GM20431 (cell line): ENCODE measurements around the gene ESRRG.

Experiments
- in situ Hi-C: fragments of 300-500 bp; cut with MseI, MboI; formaldehyde crosslinking; loops from one replicate; pipeline ENCODE4 v1.15.0; 2020; ENCODE audit warnings: low sequenced_read_pairs; ENCODE audit not compliant: unreplicated experiment

ESRRG gene

DNA sequence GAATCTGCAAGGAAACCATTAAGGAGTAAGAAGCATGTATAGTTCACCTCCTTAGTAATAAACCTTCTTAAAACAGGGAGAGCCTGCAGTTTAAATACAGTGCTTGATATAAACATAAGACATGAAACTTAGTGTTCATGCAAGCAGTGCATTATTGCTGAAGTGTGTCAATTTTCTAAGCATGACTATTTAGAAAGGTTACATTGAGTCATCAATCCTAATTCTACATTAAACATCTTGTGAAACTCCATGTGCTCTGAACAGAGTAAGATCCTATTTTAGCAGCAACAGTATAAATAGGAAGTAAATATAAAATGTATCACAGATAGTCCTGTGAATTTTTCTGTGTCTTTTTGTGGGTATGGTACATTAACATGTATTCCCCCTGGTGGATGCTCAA lies 135.5 kb downstream of the ESRRG start:
- in situ Hi-C loops = no loop called here

DNA sequence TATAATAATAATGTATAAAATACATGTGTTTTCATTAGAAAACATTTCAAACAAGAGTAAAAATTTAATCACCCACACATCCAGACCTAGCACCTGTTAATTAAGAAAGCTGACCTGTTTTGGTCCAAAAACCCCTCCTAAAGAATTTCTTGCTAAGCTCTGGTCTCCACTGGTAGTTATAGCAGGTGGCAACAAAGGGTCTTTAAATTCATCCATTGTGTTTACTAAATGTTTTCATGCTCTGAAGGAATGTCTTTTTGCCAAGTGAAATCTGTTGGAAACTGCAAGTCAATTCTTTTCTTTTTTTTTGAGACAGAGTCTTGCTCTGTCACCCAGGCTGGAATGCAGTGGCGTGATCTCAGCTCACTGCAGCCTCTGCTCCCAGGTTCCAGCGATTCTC lies 141.1 kb downstream of the ESRRG start:
- in situ Hi-C loops = no loop called here

DNA sequence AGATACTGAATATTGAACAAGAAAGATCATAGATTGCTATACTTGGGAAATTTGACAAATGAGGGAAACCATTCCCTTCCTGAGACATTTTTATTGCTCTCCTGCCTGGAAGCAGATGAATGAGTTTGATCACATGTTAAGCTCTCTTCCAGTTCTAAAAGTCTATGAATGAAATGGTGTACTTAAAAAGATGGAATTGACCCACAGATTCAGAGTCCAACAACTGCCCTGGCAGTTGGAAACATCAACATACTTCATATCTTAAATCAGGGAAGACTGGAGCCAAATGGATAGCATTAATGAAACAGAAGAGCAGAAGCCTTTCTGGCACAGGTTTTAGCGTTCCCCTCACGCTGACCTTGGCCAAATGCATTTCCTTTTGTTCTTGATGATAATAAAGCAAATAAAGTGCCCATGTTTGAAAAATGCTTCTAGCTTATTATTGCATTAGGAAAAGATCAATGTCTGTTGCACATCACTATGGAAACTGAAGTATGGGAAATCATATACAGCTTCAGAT lies 142.6 kb downstream of the ESRRG start:
- in situ Hi-C loops = no loop called here

DNA sequence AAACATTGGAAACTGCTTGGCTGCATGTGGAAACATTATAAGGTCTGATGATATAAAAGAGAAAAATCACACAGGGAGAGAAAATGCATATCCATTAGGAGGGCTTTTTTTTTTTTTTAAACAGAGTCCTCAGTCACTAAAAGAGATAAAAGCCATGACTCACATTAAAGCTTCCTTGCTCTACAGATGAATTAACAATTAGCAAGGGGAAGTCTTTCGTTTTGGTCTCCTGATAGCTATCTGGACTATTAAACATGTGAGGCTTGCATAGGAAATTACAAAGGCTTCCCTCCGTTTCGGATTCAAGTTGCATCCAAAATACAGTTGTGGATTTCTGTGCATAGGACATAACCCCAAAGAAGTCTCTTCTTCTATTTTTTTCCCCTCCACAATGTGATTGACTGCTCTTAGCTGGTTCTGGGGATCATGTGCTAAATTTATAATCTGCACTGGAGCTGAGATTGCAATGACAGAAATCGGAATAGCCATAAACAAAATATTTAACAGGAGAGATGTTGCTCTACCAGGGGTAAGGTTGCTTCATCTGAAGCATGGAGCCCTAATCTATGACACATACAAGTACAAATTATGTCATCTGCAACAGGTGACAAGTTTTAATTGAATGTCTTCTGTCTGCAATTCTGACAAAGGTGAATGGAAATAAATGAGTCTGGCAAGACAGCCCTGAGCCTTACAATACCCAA lies 146.8 kb downstream of the ESRRG start:
- in situ Hi-C loops = no loop called here

DNA sequence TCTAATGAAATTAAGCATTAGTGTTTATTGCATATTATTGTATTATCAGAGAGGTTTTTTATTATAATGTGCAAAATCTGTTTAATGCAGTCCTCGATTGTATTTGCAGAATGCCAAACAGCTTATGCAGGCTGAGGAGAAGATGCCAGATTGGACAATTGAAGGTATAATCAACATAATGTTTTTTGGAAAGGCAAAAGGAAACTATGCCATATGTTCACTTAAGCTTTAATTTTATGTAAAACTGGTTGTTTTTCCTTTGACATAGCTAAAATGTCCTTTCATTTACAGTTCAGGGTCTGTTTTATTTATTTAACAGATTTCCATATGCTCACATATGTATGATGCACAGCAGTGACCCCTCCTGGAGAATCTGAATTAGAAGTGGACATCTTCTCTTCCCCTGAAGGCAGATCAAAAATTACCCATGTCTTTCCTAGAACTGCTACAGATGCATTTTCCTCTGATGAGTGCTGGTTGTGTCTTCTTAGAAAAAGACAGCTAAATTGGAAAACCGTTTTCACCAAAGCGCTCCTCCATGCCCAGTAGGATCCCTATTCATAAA lies 156.5 kb downstream of the ESRRG start:
- in situ Hi-C loops = no loop called here

DNA sequence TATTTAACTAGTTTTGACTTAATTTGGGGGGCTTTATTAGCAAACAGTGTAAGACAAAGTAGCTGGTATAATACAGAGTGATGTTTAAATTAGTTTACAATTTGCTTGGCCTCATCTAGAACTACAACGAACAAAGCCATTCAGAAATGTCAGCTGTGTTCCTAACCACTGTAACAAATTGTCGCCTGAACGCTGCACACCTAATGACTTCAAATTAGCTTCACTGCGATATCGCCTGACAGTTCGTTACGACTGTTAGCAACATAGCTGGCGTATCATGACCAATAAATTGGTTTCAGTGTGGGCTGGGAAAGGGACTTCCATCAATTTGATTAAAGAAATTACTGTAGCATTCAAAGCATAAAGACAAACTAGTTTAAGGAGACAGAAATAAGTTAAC lies 160.1 kb downstream of the ESRRG start:
- in situ Hi-C loops = no loop called here

DNA sequence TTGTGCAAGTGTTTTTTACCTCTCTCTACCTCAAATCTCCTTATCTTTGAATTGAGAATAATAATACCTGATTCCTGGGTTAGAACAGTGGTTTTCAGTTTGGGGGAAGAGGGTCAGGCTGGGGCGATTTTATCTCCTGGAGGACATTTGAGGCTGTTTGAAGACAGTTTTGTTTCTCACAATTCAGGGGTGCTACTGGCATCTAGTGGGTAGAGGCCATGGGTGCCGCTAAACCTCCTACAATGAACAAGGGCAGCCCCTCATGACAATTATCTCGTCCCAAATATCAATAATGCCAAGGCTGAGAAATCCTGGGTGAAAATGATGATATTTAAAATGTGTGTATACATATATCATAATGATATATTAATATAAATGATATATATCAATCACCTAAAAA lies 160.8 kb downstream of the ESRRG start:
- in situ Hi-C loops = no loop called here

DNA sequence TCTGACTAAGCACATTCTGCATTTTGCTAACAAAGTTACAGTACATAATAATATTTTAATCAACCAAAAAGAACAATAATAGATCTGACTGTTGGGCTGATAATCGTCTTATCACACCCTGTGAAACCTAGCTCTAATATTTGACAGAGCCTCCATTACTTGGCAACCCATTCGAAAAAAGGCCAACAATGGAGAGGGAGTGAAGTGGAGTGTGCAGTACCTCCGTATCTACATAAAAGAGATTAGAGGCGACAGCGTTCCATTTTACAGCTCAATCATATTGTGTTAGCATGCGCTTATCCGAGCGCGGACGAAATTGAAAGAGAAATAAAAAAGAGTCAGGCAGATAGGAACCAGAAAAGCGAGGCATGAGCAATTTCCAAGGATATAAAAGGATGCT lies 162.7 kb downstream of the ESRRG start:
- in situ Hi-C loops = no loop called here

DNA sequence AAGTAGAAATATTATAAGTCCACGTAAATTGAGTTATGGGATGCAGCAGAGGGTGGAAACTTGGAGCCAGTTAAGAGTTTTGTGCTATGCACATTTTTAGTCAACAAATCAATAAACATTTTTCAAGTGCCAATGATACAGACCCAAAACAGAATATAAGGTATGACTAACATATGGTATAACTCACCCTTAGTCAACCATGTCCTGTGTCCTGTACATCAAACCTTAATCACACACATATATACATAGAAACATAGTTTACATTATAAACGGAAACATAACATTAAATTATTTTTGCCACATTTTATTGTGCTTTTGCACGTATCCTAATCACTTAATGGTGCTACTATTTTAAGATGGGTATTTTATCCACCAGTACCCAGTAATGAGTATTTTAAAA lies 163.9 kb downstream of the ESRRG start:
- in situ Hi-C loops = no loop called here

DNA sequence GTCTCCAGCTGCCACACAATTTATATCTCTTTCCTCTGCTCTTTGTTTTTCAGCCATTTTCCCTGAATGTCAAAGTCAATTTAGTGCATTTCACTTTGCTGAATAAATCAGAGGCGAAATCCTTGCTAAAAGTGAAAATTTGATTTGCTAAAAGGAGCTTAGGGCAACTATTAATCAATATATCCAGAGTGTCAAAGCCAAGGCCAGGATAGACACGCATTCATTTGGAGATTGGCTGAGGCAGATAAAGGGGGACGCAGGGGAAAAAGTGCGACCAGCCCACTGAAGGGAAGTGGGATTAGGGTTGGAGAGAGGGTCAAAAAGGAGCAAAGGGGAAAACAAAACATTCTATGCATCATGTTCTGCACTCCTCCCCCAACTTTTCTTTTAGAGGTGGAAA lies 167.6 kb downstream of the ESRRG start:
- in situ Hi-C loops = no loop called here

DNA sequence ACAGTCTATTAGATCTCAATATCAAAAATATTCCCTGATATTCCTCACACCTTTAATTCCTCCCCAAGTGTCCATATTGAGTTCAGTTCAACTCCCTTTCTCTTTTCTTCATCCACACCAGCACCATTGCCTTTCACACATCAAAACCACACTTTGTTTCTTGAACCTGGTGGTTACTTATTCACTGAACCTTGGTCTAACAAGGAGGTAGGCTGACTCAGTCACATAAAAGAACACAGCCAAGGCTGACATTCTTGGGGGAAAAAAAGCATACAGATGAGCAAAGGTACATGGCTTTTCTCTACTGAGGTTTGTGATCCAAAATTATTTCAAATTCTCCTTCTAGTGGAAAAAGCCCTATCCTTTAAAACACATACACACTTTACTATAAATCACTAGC lies 168.3 kb downstream of the ESRRG start:
- in situ Hi-C loops = no loop called here

DNA sequence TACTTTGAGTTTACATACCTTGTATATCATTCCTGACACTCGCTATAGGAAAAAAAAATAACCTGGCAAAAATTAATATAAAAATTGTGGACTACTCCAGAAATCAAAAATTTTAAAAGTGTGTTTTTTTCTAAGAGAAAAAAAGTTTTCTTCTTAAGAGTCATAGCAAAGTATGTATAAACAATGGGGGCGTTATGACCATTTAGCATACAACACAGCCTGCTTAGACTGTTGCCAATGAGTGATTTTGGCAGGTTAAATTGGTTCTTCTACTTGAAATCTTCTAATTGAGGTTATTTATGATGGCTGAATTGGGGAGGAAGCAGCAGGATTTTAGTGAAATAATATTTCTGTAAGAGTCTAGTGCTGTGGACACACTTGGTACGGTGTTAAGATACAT lies 169.5 kb downstream of the ESRRG start:
- in situ Hi-C loops = no loop called here

DNA sequence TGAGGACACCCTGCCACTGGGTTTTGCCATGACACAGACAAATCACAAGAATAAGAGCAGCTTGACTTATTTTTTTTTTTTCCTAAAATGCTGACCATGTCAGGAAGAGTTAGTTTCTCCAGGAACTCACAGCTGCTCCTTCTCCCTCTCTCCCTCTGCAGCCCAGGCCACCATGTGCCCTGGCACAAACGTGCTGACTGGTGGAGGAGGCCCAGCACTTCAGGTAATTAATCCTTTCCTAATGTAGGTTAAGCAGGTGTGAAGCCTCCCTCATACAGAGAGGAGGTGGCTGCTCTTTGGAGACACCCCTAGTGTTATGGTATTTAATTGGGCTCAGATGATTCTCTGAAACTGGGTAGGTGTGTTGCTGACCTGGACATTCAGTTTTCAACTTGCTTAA lies 170.2 kb downstream of the ESRRG start:
- in situ Hi-C loops = no loop called here

DNA sequence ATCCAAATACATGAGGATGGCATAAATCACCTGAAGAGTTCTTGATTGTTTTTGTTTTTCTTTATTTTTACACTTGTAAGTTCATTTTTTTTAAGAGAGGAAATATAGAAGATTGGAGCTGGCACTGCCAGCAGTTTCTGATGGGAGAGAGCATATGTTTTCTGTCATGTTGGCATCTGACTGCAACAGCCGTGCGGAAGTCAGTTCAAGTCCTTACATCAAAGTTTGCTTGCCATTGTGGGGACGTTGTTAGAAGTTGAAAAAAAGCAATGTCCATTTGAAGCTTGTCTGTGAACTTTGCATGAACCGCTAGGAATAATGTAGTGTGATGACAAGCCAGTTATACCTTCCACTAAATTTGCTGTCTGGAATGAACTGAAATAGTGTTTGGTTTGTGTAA lies 173.4 kb downstream of the ESRRG start:
- in situ Hi-C loops = no loop called here

DNA sequence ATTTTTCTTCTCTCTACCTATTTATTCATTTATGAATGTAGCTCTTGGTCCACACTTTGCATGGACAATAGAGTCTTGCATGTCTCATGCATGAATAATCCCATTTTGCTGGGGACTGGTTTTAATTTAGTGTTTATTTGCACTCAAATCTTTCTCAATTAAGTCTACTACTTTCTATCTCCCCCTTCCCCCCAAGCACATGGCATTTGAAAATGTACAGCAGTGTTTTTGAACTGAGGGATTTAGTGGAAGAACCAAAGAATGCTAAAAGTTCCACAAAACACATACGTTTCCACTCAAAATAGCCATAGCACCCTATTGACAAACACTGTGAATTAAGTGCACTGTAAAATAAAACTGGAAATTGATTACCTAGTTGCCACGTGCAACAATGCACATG lies 180.5 kb downstream of the ESRRG start:
- in situ Hi-C loops = no loop called here

DNA sequence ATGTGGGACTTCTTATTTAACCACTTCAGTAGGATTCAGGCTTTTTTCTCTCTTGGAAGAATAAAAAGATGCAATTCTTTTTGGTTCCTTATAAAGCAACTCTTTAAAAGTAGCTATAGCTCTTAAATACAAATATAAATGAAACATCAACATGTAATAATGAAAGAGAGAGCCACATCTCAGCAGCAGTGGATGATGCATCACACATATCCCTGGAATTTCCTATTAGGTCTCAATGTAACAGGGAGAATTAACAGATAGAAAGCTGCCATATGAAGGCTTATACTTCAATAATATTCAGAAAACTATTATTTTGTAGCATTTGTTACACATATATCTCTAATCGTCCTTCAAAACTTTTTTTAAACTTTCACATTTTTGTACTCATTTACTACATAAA lies 181.0 kb downstream of the ESRRG start:
- in situ Hi-C loops = no loop called here

DNA sequence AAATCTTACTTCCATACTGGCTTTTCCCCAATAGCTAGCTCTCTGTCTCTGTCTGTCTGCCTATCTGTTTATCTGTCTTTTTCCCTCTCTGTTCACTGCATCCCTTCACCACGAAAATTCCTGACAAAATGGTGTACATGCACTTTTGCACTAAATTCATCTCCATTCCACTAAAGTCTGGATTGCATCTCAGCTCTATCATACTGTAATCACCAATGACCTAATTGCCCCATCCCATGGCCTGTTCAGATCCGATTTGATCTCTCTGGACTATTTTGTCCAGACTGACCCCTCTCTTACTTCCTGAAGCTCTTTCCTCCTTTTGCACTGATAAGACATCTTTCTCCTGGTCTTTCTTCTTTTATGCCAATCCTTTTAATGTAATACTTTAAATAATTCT lies 187.5 kb downstream of the ESRRG start:
- in situ Hi-C loops = no loop called here

DNA sequence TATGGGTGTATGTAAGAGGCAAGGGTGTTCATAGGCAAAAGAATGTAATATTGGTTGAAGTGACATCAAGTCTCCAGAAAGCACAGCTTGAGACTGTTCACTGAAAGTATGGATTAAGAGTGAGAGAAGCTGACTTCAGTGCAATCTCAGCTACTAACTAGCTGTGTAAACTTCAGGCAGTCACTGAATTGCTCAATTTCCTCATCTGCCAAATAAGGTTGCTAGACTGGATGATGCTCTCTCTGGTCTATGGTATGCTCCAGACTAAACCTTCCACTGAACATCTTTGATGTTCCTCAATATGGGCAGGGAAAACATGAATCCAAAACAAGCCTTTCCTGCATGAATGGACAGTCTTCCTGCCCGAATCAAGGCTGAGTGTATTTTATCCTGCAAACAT lies 188.2 kb downstream of the ESRRG start:
- in situ Hi-C loops = no loop called here

DNA sequence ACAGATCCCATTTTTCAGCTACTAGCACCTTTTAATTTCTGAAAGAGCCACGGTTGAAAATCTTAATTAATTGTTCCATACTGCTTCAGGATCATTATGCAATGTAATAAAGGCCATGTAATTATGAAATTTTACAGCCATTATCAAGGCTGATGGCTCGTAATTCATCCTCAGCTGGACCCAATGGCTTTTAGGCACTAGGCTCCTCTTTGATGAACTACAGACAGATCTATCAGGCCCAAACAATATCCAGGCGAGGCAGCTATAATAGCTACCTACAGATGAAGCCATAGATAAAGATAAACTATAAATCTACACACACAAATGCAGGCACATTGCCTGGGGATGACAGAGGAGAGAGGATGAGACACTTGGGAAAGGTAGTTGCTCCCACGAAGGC lies 189.5 kb downstream of the ESRRG start:
- in situ Hi-C loops = no loop called here

DNA sequence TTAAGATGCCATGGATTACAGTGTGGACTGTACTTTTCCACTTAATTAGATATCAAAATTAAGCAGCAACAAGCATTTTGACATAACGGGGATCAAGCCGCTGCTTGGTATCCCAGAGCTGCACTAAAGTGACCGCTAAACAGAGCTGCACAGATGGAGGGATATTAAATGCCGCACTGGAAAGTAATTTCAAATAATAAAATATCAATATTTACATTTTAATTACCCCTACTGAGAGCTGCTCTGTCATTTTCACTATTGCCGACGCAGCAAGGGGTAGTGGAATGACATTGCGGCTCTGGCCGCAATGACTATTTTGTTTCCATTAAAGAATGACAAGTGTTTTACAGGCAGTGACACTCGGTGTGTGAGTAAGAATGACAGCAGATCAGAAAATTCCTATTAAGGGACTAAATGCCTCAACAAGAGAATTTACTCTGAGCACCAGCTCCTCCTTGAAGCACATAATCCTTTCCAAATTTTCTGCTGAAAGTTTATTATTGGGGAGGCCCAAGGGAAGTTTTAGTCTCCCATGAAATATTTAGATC lies 190.9 kb downstream of the ESRRG start:
- in situ Hi-C loops = no loop called here

DNA sequence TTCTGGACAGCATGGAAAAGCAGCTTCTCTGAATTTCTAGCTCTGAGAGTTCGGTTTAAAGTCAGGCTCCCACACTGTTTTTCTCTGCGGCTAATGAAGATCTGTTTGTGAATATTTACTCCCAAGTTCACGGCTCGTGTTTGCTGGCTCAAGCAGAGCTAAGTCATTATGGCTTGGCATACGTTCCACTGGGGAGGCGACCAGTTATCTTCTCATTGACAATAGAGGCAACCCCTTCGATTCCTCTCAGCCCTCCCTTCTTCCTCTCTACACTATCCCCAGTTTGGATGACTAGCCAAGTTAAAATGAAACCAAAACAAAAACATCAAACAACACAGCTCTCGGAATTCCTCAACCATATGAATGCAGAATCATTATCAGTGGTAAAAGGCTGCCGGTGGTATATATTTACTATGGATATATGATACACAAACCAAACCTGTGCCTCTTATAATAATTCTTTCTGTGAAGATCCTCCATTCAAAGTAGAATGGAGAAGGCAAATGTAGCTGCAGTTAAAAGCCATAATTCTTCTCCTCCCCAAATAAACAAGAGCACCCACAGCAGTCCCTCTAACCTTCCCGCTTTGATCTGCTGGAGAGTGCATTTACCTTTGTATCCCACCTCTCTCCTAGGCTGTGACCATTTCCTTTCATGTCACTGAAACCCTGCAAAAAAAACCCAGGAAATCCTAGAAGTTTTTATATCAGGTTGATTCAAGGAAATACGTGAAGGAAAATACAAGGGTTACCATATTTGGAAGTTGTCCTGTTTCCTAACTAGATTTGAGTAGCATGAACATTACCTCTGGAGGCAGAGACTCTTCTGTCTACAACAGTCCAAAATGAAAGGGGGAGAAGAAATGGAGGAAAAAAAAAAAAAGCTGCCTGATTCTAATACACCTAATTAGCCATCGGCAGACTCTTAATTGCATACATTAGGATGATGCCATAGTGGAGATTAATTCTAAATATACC lies 191.7 kb downstream of the ESRRG start:
- in situ Hi-C loops = no loop called here
